Esophagus mucosa (tissue), 1 donor: ENCODE results near the gene ABHD17C. TPM values are rescaled to one million over a fixed set of nuclear protein-coding genes. Genes with fewer than 3 reads are reported as not detected.
A peak's percentile ranks its signal among the peaks of the same experiment; 100 is the strongest.

ENCODE experiments used
- ATAC-seq: fragments of 200-7000 bp; cut with Tn5 transposase; one replicate; pipeline ENCODE4 v1.9.1; 2020
- total RNA-seq: library from RNA; stranded (reverse); gene quantifications from one replicate; pipeline ENCODE4 v1.2.4, GENCODE V29; 2023
- donor health status: DM: yes; HTN: yes; CAD: no.

Gene ABHD17C
- total RNA-seq, 1 donor from 2014 or later, result 45.3 TPM

DNA sequence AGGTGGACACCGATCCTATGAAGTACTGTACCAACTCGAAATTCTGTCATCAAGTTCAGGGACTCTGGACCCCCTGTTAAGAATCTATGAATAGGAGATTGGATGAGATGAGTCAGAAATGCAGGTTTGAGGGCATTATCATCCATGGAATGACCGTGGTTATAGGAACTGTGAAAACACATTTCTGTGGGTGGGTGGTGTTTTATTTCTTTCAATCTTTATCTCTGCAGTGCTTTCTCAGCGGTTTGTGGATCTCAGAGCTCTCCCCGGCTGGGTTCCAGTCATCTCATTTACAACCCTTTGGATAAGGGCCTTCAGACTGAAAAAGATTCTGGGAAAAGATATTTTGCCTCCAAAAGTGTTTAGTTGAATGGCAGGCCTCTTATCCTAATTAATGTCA lies 5.4 kb upstream of the ABHD17C start:
- ATAC-seq, result no peak

DNA sequence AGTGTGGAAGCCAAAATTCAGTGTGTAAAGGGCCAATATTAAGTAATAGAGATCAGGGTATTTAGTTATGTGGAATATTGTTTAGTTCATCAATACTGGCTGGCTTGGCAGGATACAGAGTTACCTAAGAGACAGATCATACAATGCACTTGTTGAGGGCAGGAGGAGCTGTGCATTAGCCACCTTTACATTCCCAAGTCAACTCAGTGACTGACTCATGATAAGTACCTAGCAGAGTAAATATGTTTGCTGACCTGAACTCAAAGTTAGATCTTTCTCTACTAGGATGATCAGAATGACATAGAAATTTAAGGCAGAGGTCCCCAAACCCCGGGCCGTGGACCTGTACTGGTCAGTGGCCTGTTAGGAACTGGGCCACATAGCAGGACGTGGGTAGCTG lies 3.5 kb upstream of the ABHD17C start:
- ATAC-seq, result no peak

DNA sequence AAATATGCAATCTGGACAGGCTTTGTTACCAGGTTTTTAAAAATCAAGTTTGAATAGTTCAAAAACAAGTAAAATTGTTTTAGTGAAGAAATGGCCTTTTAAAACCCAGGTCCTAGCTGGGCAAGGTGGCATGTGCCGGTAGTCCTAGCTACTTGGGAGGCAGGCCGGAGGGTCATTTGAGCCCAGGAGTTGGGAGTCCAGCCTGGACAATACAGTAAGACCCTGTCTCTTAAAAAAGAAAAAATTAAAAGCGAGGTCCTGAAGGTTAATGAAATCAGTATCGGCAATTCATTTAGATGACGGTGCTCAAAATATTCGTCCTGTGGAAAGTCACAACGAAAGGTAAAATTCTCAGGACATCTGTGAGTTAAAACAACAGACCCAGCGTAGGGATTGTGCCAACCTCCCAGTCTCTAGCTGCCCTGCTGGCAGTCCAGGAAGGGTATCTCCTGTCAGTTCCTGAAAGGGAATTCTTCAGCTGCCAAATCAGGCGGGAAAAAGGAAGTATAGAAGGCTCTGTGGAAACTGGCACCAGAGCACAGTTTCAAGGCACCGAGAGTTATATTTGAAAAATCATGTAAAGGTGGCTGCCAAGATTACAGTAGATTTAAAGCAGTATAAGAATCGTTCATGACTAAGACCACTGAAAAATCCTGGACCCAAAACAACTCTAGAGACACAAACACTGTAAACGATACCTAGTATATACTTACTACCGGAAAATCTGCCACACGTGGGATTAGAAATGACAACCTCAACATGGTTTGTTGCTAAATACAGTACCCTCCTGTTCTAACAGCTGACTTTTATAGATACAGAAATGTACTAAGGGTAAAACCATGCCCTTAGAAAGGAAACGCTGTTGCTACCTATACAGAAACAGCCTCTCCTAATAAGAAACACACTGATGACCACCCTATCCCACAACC lies 1.2 kb upstream of the ABHD17C start:
- no peak for ATAC-seq

DNA sequence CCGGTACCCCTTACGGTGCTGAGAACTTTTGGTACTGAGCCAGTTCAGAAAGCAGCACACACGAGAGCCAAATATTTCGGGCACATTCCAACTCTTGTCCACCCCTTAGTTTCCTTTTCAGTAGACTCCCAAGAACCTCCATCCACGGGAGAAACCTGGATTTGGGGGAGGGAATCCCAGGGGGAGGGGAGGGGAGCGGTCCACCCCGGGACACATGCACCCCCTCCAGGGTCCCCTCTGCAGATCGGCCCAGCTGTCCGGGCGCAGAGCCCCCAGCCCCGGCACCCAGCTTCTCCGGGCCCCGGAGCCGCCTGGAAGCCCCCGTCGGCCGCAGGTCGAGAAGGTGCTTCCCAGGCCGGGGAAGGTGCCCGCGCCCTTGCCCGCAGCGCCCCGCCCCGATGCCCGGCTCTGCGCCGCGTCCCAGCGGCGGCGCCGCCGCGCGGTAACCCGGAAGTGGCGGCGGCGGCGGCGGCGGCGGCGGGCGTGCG lies 455 bp upstream of the ABHD17C start:
- peak; percentile 25 for ATAC-seq

DNA sequence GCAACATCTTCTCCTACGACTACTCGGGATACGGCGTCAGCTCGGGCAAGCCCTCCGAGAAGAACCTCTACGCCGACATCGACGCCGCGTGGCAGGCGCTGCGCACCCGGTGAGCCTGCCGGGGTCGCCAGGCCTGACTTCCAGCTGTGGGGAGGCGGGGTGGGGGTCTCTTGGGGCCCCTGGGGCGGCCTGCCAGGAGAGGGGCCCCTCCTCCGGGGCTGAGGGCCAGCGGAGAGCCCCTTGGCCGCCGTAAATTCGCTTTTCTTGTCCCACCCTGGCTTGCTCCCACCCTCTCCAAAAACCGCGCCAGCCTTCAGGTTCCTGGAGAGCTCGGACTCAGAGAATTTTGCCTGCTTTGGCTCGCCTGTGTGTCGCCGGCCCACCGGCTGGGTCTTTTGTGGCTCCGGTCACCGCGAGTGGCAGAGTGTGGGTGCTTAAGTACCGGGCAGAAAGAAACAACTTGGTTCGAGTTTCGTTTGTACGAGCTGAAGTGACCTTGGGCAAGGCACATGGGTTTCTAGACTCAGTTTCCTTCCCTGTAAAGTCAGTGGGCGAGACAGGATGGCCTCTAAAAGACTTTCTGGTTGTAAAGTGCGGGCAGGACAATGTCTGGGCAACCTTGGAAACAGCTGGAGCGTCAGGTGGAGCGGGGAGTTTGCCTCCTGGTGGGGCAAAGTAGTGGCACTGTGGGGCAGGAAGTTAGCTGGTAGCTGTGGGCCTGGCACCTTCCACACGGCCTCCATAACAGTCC lies 976 bp downstream of the ABHD17C start:
- ATAC-seq, result peak; percentile 67

DNA sequence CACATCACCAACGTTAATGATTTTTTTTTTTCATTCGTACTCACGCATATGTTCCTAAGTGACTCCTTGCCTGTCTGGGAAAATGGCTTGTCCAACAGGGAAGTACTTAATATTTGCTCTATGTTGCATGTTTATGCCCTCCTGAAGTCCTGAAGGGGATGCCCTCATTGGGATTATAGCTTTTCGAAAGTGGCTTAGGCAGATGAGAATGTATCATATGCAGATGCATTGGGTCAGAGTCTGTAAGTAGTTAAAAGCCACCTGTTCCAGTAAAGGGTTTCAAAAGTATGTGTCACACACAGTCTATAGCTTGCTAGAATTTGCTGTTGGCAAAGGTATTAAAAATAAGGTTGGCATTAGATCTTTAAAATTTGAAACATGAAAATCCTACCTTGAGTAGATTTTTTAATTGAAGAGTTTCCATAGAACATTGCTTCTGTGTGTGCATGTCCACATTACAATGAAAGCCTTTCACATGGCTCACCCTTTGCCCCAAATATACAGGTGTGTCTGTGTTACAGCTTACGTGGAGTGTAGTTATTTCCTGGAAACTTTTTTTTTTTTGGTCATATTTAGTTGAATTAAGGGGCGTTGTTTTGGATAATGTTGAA lies 2.1 kb downstream of the ABHD17C start:
- peak; percentile 35 for ATAC-seq

DNA sequence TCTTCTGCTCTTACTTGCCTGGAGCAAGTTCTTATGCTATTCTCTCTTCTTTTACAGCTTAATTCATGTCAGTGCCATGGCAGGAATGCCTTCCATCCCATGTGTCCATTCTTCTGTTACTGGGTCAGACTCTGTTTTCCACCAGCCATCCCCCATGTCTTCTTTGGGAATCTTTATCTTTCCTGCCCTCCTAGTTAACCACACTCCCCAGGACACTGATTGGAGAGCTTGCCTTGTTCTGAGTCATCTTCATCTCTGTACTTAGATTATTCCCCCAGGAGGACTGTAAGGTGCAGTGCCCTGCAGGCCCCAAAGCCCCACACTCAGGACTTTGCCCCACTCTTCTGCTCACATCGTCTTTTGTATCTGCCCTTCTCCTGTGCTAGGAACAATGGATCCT lies 3.6 kb downstream of the ABHD17C start:
- ATAC-seq, result no peak

DNA sequence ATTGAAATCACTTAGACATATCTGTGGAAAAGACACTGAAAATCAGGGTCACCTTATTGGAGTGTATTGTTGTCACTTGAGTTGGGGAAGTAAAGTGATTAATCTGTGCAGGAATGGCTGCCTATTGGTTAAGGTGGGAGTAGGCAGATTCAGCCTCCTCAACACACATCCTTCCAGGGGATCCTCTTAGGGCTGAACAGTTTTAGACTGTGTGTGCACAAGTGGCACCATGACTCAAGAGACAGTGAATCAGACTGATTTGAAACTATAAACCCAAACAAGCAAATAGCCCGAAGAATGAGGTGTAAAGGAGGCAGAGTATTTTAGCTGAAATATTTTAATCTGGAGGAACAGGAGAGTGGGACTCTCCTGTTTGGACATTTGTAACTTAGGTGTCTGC lies 4.9 kb downstream of the ABHD17C start:
- no peak for ATAC-seq

DNA sequence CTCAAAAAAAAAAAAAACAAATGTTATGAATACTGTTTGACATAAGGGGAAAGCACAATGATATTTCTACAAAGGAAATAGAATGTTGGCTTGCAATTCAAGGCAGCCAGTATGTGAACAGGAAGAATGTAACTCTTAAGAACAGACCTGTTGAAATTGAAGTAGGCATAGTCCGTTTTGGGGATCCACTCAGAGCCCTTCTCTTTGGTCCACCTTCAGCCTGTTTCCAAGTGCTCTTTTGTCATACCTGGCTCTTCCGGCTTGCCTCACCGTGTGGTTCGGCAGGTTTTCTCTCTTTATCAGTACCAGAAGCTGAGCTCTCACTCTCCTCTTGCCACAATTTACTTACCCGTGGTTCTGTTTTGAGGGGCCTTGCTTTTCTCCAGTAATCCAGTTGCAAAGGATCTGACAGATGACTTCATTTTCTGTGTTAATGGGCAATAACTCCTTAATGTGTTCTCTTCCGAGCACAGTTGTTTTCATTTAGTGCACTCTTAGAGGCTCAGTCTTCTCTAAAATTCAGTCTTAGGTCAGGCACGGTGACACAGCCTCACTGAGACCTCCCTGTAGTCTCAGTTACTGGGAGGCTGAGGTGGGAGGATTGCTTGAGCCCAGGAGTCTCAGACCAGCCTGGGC lies 6.7 kb downstream of the ABHD17C start:
- peak; percentile 47 for ATAC-seq

DNA sequence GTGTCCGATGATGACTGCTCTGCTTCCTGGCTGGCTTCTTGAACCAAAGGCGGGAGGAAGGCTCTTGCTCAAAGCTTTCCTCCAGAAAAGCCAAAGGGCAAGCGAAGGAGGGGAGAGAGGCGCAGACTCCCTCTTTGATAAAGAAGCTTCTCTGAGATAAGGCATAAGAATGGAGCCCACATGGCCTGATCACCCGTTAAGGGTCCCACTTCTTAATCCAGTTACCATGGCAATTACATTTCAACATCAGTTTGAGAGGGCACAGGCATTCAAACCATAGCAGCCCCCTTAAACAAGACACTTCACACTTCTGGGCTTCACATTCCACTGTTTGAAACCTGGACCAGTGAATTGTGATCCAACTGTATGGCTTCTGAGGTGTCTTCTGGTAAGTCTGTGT lies 8.0 kb downstream of the ABHD17C start:
- no peak for ATAC-seq

DNA sequence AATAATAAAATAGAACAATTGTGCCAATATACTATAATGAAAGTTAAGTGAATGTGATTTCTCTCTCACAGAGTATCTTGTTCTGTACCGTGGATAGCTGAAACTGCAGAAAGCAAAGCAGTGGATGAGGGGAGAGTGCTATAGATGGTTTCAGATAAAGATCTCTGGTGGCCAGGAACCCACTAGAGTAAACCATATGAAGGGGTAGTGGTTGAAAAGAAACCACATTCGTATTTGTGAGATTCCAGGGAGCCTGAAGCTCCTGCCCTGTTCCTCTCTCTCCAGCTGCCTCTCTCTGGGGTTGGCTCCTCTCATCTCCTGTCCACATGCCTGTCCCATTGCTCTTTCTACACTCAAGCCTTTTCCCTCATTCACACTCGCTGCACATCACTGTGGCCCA lies 8.9 kb downstream of the ABHD17C start:
- ATAC-seq, result no peak

DNA sequence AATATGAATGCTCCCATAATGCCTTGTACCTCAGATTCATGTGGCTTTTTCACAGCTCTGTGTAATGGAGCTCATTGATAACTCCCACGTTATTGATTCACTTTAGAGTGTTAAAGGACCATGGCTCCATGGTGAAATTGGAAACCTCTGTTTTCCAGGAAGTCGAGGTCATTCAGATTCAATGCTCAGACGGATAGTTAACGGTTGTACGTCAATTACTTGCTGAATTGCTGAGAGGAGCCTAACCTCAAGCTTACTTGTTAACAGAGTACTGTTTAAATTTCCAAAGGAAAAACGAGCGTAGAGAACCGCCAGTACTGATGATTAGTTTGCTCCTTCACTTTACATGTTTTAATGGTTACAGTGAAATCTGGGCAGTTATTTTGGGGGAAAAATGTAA lies 11.1 kb downstream of the ABHD17C start:
- ATAC-seq, result no peak

DNA sequence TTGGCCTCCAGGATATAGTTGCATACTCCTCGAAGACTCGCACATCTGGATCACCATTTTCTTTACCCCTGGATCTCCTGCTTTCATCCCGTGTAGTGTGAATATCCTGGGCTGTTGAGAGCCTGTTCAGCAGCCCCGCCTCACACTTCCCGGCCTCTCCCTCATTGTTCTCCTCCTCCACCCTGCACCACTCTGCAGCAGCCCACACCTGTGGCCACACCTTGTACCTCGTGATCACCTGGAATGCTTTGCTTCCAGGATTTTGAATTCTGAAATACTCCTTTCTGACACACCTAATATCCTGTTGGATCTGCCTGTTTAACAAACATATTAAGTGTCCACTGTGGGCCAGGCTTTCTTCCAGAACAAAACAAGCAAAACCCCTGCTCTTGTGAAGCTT lies 14.4 kb downstream of the ABHD17C start:
- peak; percentile 96 for ATAC-seq

DNA sequence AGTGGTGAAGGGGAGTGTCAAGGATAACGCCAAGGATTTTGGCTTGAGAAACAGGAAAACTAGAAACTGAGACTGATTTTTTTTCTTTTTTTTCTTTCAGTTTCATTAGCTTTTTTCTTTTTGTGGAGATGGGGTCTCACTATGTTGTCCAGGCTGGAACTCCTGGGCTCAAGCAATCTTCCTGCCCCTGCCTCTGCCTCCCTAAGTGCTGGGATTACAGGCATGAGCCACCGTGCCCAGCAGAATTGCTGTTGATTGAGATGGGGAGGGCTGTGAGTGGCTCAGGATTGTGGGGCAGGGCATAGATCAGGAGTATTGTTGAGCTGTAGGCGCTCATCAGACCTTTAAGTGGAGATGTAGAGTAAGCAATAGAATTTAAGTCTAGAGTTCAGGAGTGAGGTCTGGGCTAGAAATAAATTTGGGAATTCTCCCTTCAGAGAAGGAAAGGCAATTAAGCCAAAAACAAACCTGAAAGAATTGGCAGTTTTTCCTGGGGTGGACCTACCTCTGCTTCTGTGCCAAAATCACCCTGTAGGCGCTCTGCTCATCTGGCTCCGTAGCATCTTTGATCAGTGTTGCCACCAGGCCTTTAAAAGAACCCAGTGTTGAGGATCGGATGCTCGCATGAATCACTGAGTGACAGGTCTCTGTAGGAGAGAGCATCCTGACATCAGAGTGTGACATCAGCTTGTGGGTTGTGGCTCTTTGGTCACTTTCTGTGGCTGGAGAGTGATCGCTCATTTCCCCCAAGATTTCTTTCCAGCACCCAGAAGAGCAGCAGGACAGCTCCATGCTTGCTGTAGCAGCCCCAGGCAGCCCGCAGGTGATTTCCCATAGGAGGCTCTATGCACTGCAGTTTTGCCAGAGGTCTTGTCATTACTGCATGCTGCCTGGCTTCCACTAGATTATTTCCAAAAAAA lies 15.8 kb downstream of the ABHD17C start:
- peak; percentile 57 for ATAC-seq

DNA sequence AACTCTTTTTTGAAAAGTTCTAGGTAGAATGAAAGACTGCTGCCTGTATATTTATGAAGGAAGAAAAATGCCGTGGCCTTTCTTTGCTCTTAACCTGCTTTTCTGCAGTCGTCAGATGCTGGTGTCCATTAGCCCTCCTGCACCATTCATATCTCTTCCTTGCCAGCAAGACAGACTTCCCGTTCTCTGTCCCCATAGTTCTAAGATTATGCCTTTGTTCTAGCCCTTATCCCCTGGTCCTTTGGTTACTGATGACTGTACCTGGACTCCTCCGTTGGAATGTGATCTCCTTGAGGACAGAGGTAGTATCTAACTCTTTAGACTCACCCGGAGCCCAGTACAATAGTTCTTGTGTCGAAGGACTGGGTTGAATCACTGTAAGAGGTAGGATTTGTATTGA lies 16.8 kb downstream of the ABHD17C start:
- ATAC-seq, result no peak

DNA sequence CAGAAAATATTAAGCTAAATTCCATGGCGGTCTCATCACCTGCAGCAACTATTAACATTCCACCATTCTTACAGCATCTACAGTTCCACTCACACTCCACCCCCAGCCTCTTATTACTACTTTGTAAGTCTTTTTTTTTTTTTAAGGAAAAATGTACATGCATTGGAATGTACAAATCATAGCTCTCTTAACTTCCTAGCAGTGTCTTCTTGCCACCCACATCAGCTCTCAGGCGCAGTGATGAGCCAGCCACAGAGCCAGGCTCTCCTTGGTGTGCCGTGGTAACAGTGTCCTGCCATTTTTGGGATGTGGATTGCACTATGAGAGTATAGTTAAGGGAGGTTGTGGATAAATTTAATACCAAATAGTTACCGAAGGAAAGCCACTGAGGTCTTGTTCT lies 17.8 kb downstream of the ABHD17C start:
- ATAC-seq, result no peak

DNA sequence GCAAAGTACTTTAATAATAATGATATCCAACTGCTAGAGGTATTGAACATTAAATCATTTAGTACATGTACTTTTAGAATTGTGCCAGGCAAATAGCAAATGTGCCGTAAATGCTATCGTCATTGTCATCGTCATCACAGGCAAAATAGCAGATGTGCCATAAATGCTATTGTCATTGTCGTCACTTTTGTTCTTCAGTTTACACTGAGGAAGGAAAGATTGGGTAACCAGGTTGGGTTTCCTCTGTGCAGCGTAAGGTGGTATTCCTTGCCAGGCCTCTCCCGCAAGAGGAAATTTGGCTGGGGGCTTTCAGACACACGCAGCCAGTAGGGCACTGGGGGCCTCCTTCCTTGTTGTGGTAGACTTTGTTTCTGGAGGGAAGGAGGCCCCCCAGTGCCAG lies 26.4 kb downstream of the ABHD17C start:
- ATAC-seq, result no peak

DNA sequence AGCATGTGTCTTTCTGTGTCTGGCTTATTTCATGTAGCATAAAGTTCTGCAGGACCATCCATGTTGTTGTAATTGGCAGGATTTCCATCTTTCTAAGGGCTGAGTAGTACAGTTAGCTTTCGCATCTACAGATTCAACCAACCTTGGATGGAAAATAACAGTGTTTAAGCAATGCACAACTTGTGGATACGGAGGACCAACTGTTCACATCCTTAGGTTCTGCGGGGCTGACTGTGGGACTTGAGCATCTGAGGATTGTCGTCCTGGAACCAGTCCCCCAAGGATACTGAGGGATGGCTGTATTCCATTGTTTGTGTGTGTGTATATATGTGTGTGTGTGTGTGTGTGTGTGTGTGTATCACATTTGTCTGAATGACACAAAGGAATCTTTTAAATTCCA lies 27.7 kb downstream of the ABHD17C start:
- no peak for ATAC-seq

DNA sequence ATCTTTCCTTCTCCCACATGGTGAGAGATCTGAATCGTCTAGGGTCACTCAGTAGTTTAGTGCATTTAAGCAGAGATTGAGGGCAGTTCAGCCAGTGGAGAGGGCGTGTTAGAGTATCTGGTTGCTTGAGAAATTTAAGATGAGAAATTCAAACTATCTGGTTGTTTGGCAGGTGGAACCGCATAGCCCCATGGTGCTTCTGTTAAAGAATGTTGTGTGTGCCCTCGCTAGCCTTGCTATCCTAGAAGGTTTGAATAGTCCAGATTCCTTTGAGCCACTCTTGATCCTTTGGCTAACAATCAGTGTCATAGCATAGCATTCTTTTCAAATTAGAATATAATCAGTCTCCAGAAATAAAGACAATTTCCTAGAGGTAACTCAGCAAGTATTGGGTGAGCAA lies 32.1 kb downstream of the ABHD17C start:
- ATAC-seq, result peak; percentile 44

DNA sequence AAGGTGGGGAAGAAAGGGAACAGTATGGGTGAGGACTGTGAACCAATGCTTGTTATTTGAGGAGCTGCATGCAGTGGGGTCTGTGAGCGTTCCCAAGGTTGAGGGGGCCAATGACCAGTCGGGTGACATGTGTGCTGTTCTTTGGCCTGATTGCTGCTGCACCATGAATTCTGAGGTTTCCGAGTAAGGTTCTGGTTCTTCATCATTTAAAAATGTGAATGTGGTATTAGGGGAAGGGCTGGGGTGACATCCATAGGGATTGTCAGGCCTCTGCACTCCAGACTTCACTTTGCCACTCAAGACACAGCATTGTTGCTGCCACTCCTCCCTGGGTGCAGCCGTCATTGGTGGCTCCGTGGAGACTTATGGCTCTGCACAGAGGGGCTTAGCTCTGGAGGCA lies 32.5 kb downstream of the ABHD17C start:
- no peak for ATAC-seq

DNA sequence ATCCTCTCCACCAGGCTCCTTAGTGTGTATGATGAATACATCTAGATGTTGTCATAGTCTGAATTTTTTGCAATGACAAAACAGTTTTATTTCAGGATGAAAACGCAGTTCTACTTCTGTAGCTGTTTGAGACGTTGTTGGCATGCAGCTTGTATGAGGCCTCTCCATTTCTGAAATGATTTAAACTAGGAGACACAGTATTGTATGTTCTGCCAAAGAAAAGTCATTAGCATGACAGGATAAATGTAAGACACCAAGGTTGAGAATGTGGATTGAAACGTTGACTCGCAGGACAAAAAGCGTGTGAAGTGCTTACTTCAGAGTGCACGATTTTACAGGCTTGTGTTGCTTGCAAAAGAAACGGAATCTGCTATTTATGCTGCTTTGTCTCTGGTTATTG lies 35.3 kb downstream of the ABHD17C start:
- ATAC-seq, result no peak

DNA sequence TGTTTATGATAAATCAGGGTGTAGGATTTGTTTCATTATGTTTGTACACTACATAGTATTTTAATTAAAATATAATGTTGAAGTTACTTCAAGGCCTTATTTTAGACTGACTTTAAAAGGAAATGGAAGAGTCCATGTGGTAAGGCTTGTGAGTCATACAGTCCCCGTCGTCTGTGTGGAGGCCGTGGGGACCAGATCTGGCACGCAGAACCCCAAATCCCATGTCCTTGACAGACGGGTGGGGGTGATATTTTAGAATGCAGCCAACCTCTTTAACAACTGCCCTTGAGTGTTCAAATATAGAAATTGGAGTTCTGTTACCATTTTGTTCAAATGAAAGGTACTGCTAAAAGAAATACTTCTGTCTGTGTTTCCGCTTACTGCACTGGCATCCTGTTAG lies 35.8 kb downstream of the ABHD17C start:
- no peak for ATAC-seq
